HG03442 (cell line): Measurements from ENCODE around the gene LRRK1.

Source experiments
- ATAC-seq: cut with Tn5 transposase; IDR thresholded peaks from one replicate; pipeline ENCODE4 v1.9.1; 2021; ENCODE audit warnings: mild to moderate bottlenecking, moderate library complexity; ENCODE audit not compliant: unreplicated experiment

Gene LRRK1

GRCh38 chr15:101052681-101053121, 133.5 kb downstream of the LRRK1 start:
- ATAC-seq = no peak

DNA sequence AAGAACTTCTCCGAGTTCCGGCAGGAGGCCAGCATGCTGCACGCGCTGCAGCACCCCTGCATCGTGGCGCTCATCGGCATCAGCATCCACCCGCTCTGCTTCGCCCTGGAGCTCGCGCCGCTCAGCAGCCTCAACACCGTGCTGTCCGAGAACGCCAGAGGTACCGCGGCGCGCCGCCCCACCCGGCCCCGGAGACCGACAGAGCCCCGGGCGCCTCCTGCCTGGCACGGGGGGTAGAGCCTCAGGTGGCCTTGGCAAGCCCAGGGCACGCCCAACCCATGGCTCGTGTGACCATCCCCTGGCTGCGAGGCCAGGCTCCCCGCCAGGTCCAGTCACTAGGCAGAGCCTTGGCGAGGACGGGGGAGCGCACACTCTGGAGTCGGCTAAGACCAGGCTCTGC, 134.1 kb downstream of the LRRK1 start:
- ATAC-seq = no peak

- no peak for ATAC-seq
Measured at GRCh38 chr15:101054116-101054515, 135.0 kb downstream of the LRRK1 start.

DNA sequence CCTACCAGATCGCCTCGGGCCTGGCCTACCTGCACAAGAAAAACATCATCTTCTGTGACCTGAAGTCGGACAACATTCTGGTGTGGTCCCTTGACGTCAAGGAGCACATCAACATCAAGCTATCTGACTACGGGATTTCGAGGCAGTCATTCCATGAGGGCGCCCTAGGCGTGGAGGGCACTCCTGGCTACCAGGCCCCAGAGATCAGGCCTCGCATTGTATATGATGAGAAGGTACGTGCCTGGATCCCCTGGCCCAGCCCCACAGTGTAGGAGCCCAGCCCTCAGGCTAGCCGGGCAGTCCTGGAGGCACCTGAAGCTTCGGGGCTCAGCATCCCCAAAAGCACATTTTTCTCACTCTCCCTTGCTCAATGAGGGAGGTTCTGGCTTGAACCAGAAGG, 135.8 kb downstream of the LRRK1 start:
- ATAC-seq = no peak

GRCh38 chr15:101055411-101055810, 136.3 kb downstream of the LRRK1 start:
- no peak for ATAC-seq

- ATAC-seq = no peak
Measured at GRCh38 chr15:101056366-101057334, 137.5 kb downstream of the LRRK1 start.

DNA sequence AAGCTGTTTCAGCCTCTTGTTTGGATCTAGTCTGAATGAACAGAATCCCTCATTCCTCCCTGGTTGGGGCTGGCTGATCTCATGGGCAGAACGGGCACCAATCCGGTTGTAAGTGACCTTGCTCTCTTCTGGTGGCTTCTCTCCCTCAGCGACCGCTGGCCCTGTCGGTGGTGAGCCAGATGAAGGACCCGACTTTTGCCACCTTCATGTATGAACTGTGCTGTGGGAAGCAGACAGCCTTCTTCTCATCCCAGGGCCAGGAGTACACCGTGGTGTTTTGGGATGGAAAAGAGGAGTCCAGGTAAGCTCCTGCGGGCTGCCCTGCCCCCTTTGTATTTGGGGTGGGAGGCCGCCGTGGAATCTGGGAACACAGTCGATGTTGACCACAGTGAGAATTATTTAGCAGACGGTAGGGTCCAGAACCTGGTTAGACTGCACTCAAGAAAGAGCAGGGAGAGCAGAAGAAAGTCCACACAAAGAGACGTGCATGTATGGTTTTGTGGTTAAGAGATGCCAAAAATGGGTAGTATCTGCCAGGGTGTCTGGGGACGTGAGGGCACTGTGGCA, 138.8 kb downstream of the LRRK1 start:
- no peak for ATAC-seq

DNA sequence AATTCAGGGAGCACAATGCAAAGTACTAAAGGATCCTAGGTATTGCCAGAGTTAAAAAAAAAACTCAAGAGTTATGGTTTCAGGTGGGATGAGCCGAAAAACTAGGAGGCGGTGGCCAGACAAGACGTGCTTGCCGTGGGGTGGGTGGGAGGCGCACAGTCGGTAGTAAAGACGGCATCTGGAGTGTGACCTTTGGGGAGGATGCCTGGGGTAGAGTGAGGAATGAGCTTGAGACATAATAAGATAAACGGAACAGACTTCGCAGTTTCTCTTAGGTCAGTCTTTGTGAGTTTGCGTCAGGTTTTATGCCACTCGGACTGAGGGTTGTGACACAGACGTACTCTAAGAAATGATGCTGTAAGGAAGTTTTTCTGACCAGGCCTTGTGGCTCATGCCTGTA, 139.6 kb downstream of the LRRK1 start:
- no peak for ATAC-seq

GRCh38 chr15:101059381-101060341, 140.5 kb downstream of the LRRK1 start:
- ATAC-seq = no peak

- ATAC-seq = no peak
Measured at GRCh38 chr15:101060576-101061551, 141.7 kb downstream of the LRRK1 start.

GRCh38 chr15:101062063-101062462, 142.9 kb downstream of the LRRK1 start:
- ATAC-seq = no peak

DNA sequence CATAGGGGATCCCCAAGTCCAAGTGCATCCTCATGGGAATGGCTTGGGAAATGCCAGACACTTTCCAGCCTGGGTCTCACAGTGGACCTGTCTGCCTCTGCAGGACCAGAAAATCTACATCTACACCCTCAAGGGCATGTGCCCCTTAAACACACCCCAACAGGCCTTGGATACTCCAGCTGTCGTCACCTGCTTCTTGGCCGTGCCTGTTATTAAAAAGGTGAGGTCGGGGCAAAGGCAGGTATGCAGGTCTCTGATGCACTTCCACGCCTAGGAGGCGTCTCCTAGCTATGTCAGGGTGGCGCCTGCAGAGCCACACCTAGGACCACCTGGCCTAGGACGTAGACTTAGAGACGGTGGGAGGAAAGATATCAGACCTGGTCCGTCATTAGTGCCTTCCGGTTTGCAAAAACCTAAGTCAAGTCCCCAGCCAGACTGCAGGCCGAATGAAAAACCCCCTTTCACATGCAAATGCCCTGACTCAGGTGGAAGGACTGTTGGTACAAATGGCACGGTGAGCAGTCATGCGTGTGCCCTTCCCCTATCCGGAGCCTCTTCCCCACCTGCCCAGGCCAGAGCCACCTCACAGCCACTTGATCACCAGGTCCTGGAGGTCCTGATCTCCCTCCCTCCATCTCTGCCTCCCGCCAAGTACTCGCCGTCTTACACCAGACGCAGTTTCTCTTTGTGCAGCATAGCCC, 143.5 kb downstream of the LRRK1 start:
- peak; percentile 69 for ATAC-seq

GRCh38 chr15:101063212-101063611, 144.1 kb downstream of the LRRK1 start:
- ATAC-seq = no peak

GRCh38 chr15:101063891-101064794, 145.0 kb downstream of the LRRK1 start:
- ATAC-seq = no peak

DNA sequence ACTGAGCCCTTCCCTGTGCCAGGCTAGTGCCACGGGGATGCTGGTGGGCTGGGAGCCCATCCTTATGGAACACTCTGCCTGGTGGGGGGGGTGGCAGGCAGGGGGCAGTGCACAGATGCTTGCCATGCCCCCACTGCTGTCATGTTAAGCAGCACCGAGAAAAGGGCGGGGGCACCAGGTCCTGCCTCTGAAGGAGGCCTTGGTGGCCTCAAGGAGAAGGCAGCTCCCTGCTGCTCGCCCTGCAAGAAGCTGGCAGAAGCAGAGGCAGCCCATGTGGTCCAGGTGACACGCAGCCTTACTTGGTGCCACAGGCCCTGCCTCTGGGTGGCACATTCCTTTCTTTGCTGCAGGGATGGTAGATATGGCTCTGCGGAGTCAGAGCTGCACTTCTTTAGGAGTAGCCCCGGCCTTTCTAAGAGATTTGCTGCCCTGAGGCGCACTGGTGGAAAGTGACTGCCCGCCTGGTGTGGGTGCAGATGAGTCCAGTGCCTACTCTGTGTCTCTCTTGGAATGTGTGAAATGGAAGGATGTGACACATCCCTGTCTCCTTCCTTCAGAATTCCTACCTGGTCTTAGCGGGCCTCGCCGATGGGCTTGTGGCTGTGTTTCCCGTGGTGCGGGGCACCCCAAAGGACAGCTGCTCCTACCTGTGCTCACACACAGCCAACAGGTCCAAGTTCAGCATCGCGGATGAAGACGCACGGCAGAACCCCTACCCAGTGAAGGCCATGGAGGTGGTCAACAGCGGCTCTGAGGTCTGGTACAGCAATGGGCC, 145.8 kb downstream of the LRRK1 start:
- no peak for ATAC-seq

GRCh38 chr15:101065570-101066221, 146.5 kb downstream of the LRRK1 start:
- no peak for ATAC-seq
